Panc1 (cell line): Measurements from ENCODE around the gene NKD1. TPM values are rescaled to one million over a fixed set of nuclear protein-coding genes. Genes with fewer than 3 reads are reported as not detected.

ENCODE experiments used
- ATAC-seq: fragments of 200-7000 bp; cut with Tn5 transposase; 2 replicates; pipeline ENCODE4 v1.9.1; 2020; ENCODE audit warnings: mild to moderate bottlenecking, moderate library complexity
- BruUV-seq: library from RNA; stranded (reverse); fragments of 400-500 nt; replicated peaks from 2 replicates; lab custom pipeline; 2021; lab: Mats Ljungman, UMichigan
- CTCF ChIA-PET: fragments of 300-600 bp; sonication (Branson Sonifier 250); formaldehyde crosslinking; loops from one replicate; lab custom pipeline; 2022; ENCODE audit warnings: antibody characterized with exemption; lab: Charles Lee
- POLR2A ChIA-PET: fragments of 300-600 bp; sonication (Branson Sonifier 250); formaldehyde crosslinking; loops from one replicate; lab custom pipeline; 2022; ENCODE audit warnings: antibody characterized with exemption; lab: Charles Lee
- DNase-seq: peaks from one replicate; pipeline ENCODE4 v3.0.0-alpha.2; 2010; ENCODE audit warnings: low read depth, low spot score
- H3K27ac ChIP-seq: 2 replicates; pipeline ENCODE4 v1.5.1; 2011; ENCODE audit warnings: mild to moderate bottlenecking, low read length, inconsistent platforms
- H3K27me3 ChIP-seq: fragments of 200-500 bp; sonication (Bioruptor generic); 2 replicates; pipeline ENCODE4 v1.6.0; 2014; ENCODE audit warnings: low read length, inconsistent platforms; ENCODE audit not compliant: control insufficient read depth, insufficient read depth
- H3K36me3 ChIP-seq: fragments of 200-500 bp; sonication (Bioruptor generic); 2 replicates; pipeline ENCODE4 v1.5.1; 2014; ENCODE audit warnings: inconsistent platforms, mild to moderate bottlenecking, low read length, moderate library complexity; ENCODE audit not compliant: control insufficient read depth, insufficient read depth
- H3K4me1 ChIP-seq: 2 replicates; pipeline ENCODE4 v1.5.1; 2011; ENCODE audit warnings: inconsistent platforms, mild to moderate bottlenecking, low read length, moderate library complexity; ENCODE audit not compliant: control insufficient read depth, insufficient read depth
- H3K4me3 ChIP-seq, 2 experiments: 2 replicates each; pipeline ENCODE4 v1.5.1; 2011 to 2012; ENCODE audit warnings: low read depth in 2 of 2, low read length in 2 of 2, mild to moderate bottlenecking in 2 of 2, inconsistent platforms in 1 of 2, moderate library complexity in 1 of 2
- H3K9me3 ChIP-seq: fragments of 200-500 bp; sonication (Bioruptor generic); 2 replicates; pipeline ENCODE4 v1.5.1; 2014; ENCODE audit warnings: low read depth, mild to moderate bottlenecking, inconsistent platforms, low read length, moderate library complexity; ENCODE audit not compliant: control insufficient read depth, insufficient read depth
- CTCF ChIP-seq: fragments of 450-650 bp; IDR thresholded peaks from 2 replicates; pipeline ENCODE4 v1.5.1; 2017; ENCODE audit warnings: mild to moderate bottlenecking
- POLR2AphosphoS5 ChIP-seq: IDR thresholded peaks from 2 replicates; pipeline ENCODE4 v1.6.1; 2012; ENCODE audit warnings: mild to moderate bottlenecking, low read depth, low read length, moderate library complexity
- REST ChIP-seq, 2 experiments: IDR thresholded peaks; 2 replicates each; pipeline ENCODE4 v1.6.1; 2011 to 2012; ENCODE audit warnings: low read depth in 2 of 2, control low read depth in 1 of 2, low read length in 1 of 2, mild to moderate bottlenecking in 1 of 2, moderate library complexity in 1 of 2; ENCODE audit not compliant: insufficient read depth in 1 of 2
- SIN3A ChIP-seq: IDR thresholded peaks from 2 replicates; pipeline ENCODE4 v1.6.1; 2012; ENCODE audit warnings: low read depth, mild to moderate bottlenecking, low read length, moderate library complexity, borderline replicate concordance; ENCODE audit not compliant: insufficient read depth
- TCF7L2 ChIP-seq: IDR thresholded peaks from 2 replicates; pipeline ENCODE4 v1.6.1; 2011; ENCODE audit warnings: mild to moderate bottlenecking, low read depth, low read length, inconsistent platforms
- in situ Hi-C: cut with HindIII; loops from 2 replicates; pipeline ENCODE4 v1.10.0; 2016; ENCODE audit warnings: low sequenced_read_pairs, low pct_unique_long_range_greater_than_20kb
- intact Hi-C: fragments of 100-400 bp; cut with micrococcal nuclease; formaldehyde crosslinking; loops from one replicate; pipeline ENCODE4 v1.10.0; 2022; ENCODE audit not compliant: unreplicated experiment
- total RNA-seq: library from RNA; stranded (reverse); gene quantifications from one replicate; pipeline ENCODE4 v1.2.1, GENCODE V29; 2021; ENCODE audit not compliant: unreplicated experiment

NKD1 gene
- total RNA-seq, 1 experiment from 2014 or later: 0.18 TPM

GRCh38 chr16:50696575-50697420, 148.6 kb downstream of the NKD1 start:
- Histone ChIP-seq H3K9me3 (no peaks in the 10 kb centered on the region), H3K4me1 (no peaks in the 10 kb centered on the region), H3K27ac (no peak overlapping the region), H3K4me3 (no peak overlapping the region), H3K27me3 (no peaks in the 10 kb centered on the region), H3K36me3 (no peaks in the 10 kb centered on the region)
- BruUV-seq: no TSS peak
- ChIA-PET POLR2A (no interaction called here), CTCF (no interaction called here)
- TF ChIP-seq CTCF (no peak), REST (IDR thresholded peaks at IDR 0.05; ENCODE audit: insufficient read depth in 1 of 2, low read depth in 2 of 2, low read length in 1 of 2) (no peak), TCF7L2 (no peak), SIN3A (no peak), POLR2AphosphoS5 (no peak)
- ATAC-seq (no peak), DNase-seq (no peak)
- intact Hi-C loops: no loop called here
- in situ Hi-C loops: no loop called here

- intact Hi-C loops (no loop called here), in situ Hi-C loops (no loop called here)
- DNase-seq: no peak
- H3K9me3 ChIP-seq: no peaks in the 10 kb centered on the region
- no peak overlapping the region; a peak in 1 of 4 replicates for H3K4me3 ChIP-seq
- POLR2A ChIA-PET: no interaction called here
- ATAC-seq: no peak
- H3K27ac ChIP-seq: no peak overlapping the region
- BruUV-seq: no TSS peak
- CTCF ChIA-PET: no interaction called here
- TF ChIP-seq REST (IDR thresholded peaks at IDR 0.05; ENCODE audit: insufficient read depth in 1 of 2, low read depth in 2 of 2, low read length in 1 of 2) (no peak), TCF7L2 (no peak), POLR2AphosphoS5 (no peak)
- H3K4me1 ChIP-seq: no peaks in the 10 kb centered on the region
- H3K27me3 ChIP-seq: no peaks in the 10 kb centered on the region
- H3K36me3 ChIP-seq: no peaks in the 10 kb centered on the region
Observed at GRCh38 chr16:50697421-50697715, 149.2 kb downstream of the NKD1 start.
